Activated naive CD8-positive, alpha-beta T cell treated with anti-CD3 and anti-CD28 coated beads for 36 hours (primary cell): ENCODE results near the gene PIK3CG. TPM values are rescaled to one million over a fixed set of nuclear protein-coding genes. Genes with fewer than 3 reads are reported as not detected.

Experiments
- DNase-seq: peaks from one replicate; pipeline ENCODE4 v3.0.0; 2021
- H3K27ac Mint-ChIP-seq: one replicate; pipeline ENCODE4 v1.8.0; 2022; ENCODE audit warnings: mild to moderate bottlenecking, moderate library complexity, mixed read lengths
- H3K27me3 Mint-ChIP-seq: one replicate; pipeline ENCODE4 v1.8.0; 2022; ENCODE audit warnings: mild to moderate bottlenecking, mixed read lengths
- H3K36me3 Mint-ChIP-seq: one replicate; pipeline ENCODE4 v1.8.0; 2021; ENCODE audit warnings: mild to moderate bottlenecking, mixed read lengths
- H3K4me1 Mint-ChIP-seq: one replicate; pipeline ENCODE4 v1.8.0; 2021; ENCODE audit warnings: mixed read lengths
- H3K4me3 Mint-ChIP-seq: one replicate; pipeline ENCODE4 v1.8.0; 2022; ENCODE audit warnings: mild to moderate bottlenecking, moderate library complexity, mixed read lengths
- H3K9me3 Mint-ChIP-seq: one replicate; pipeline ENCODE4 v1.8.0; 2022; ENCODE audit warnings: mixed read lengths
- total RNA-seq, 2 experiments: library from RNA; stranded (reverse); gene quantifications; one replicate each; pipeline ENCODE4 v1.2.3, GENCODE V29; 2021

The PIK3CG gene
- total RNA-seq, 2 experiments from 2014 or later: 26.3 to 28.8 TPM

DNA sequence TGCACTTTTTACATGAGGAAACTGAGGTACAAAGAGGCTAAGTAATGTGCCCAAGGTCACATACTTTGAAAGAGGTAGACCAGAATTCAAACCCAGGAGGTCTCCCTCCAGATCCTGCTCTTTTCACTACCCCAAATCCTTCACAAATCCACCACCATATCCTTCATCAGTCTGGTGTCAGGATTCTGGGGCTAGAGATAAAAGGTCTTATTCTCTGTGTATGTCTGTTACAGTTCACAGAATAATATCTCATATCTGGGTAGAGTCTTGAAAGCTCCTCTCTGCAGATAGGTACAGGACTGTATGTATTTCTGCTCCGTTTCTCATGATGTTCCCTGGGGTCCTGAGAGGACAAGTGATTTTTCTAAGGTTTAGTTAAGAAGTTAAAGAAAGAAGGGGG lies 4.9 kb downstream of the PIK3CG start:
- H3K4me3 Mint-ChIP-seq: peak overlapping the region; percentile 56
- peak overlapping the region; percentile 80 for H3K27ac Mint-ChIP-seq
- peaks cover 73% of the 10 kb centered on the region for H3K36me3 Mint-ChIP-seq
- peaks cover 6% of the 10 kb centered on the region for H3K9me3 Mint-ChIP-seq
- DNase-seq: no peak
- no peaks in the 10 kb centered on the region for H3K27me3 Mint-ChIP-seq
- peaks cover 77% of the 10 kb centered on the region for H3K4me1 Mint-ChIP-seq

DNA sequence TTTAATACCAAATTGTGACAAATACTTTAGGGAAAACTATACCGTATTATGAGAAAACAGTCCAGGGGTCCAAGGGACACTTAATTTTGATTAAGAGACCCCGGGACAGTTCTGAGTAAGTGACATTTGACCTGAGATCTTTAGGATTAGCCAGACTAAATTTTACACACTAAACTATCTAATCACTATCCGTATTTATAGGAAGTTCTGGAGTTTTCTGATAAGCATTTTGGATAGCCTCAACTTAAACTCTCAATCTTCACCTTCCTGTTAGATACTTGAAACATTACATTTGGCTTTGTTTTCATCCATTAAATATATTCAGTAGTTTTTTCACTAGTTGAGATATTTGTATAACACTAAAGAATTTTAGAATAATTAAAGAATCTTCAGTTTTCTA lies 5.4 kb downstream of the PIK3CG start:
- peaks cover 75% of the 10 kb centered on the region for H3K4me1 Mint-ChIP-seq
- H3K27me3 Mint-ChIP-seq: no peaks in the 10 kb centered on the region
- peak overlapping the region; percentile 56 for H3K4me3 Mint-ChIP-seq

DNA sequence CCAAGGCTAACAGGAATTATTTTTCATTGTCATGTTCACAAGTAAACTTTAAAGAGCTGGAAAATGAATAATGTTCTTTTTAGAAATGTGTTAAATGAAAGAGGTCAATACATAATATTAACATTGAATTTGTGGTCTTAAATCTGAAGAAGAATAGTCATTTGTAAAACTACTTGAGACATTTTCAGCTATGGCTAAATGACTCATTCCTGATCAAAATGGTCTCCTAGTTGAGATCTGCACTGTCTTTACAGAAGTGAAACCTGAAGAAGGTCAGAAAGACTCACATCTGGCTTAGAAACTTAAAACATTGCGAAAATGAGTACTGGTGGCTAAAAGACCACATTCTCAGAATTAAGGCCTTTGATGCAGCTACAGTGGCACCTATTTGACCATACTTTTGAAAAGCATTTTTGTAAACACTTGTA lies 5.9 kb downstream of the PIK3CG start:
- H3K9me3 Mint-ChIP-seq: peaks cover 9% of the 10 kb centered on the region
- H3K4me3 Mint-ChIP-seq: peak overlapping the region; percentile 37

More for the DNA sequence above, 5.4 kb downstream of the PIK3CG start:
- Mint-ChIP-seq H3K9me3 (peaks cover 9% of the 10 kb centered on the region), H3K36me3 (peaks cover 79% of the 10 kb centered on the region), H3K27ac (peak overlapping the region; percentile 80)
- DNase-seq: no peak

DNA sequence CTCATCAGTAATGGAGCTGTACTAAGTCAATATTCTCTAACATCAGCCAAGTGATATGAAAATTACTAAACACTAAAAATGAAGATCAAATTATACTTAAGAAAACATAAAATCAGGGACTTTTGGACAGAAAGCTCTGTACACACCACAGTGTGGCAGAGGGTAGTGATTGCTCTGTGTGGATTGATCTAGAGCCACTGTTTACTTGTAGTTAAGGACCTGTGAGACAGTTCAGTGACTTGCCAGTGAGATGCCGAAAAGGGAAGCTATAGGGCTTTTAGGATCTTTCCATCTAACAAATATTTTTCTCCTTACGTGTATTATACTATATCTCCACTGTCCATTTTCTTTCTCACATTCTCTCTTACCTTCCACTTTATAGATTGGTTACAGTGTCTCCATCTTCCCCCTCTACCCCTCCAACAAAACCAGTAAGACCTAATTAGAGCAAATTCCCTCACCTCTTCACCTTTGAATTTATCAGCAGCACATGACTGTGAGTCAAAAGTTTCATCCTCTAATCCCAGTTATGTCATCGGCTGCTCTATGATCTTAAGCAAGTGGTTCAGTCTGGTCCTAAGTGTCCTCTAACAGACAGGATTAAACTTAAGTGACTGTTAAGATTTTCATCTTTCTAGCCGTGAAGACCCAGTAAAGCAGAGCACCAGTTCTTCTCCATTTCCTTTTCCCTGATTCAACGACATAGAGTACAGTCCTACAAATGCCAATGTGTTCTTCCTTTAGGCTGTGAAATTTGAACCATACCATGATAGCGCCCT lies 6.9 kb downstream of the PIK3CG start:
- H3K27ac Mint-ChIP-seq: peak overlapping the region; percentile 80
- peaks cover 69% of the 10 kb centered on the region for H3K4me1 Mint-ChIP-seq
- no peaks in the 10 kb centered on the region for H3K27me3 Mint-ChIP-seq
- H3K4me3 Mint-ChIP-seq: peak overlapping the region; percentile 60
- peaks cover 9% of the 10 kb centered on the region for H3K9me3 Mint-ChIP-seq
- H3K36me3 Mint-ChIP-seq: peaks cover 87% of the 10 kb centered on the region
- DNase-seq: no peak

More for the DNA sequence above, 5.9 kb downstream of the PIK3CG start:
- Mint-ChIP-seq H3K27me3 (no peaks in the 10 kb centered on the region), H3K27ac (peak overlapping the region; percentile 80), H3K4me1 (peaks cover 75% of the 10 kb centered on the region), H3K36me3 (peaks cover 82% of the 10 kb centered on the region)
- no peak for DNase-seq

DNA sequence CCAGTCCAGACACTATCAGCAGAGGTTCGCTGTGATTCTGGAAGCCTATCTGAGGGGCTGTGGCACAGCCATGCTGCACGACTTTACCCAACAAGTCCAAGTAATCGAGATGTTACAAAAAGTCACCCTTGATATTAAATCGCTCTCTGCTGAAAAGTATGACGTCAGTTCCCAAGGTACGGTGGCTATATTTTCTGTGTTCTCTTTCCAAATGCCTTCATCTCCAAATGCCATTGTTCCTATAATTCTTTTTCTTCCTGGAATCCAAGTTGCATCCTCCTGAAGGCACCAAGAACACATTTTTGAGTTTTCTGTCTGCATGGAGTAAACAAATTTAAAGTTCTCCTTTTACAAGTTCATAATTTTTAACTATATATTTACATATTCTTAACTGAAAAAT lies 7.7 kb downstream of the PIK3CG start:
- DNase-seq: no peak
- Mint-ChIP-seq H3K4me3 (no peak overlapping the region), H3K27me3 (no peaks in the 10 kb centered on the region), H3K36me3 (peaks cover 87% of the 10 kb centered on the region), H3K27ac (peak overlapping the region; percentile 80), H3K4me1 (peaks cover 70% of the 10 kb centered on the region), H3K9me3 (peaks cover 9% of the 10 kb centered on the region)

DNA sequence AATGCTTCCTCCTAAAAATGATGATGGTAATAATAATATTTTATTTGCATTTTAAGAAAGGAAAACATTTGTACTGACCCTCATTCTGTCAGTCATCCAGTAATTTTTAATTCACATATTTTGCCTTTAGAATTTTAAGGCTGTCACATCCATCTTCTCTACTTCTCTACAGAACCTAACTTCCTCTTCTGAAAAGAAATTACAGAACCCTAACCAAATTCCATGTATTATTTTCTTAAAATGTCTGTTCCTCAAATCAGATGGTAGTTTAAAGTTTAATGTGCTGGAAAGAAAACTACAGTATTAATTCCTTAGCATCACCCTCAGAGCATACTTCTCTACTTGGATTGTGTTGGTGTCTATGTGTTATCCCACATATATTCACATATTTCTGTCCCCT lies 9.0 kb downstream of the PIK3CG start:
- H3K27me3 Mint-ChIP-seq: no peaks in the 10 kb centered on the region
- H3K4me3 Mint-ChIP-seq: no peak overlapping the region
- peaks cover 9% of the 10 kb centered on the region for H3K9me3 Mint-ChIP-seq
- H3K36me3 Mint-ChIP-seq: peaks cover 87% of the 10 kb centered on the region
- no peak overlapping the region for H3K27ac Mint-ChIP-seq
- no peak for DNase-seq
- H3K4me1 Mint-ChIP-seq: peaks cover 74% of the 10 kb centered on the region

DNA sequence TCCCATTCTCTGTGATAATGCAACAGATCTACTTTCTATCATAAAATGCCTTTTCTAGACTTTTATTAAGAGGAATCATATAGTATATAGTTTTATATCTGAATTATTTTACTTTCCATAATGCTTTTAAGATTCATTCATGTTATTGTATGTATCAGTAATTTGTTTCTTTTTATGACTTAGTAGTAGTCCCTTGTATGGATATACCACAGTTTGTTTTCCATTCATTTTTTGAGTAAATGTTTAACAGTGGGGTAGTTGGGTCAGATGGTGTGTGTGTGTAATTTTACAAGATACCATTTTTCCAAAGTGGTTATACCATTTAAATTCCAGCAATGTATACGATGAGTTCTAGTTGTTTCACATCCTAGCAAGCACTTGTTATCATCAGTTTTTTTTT lies 10.4 kb downstream of the PIK3CG start:
- Mint-ChIP-seq H3K4me1 (peaks cover 73% of the 10 kb centered on the region), H3K27me3 (no peaks in the 10 kb centered on the region), H3K27ac (no peak overlapping the region), H3K9me3 (peaks cover 9% of the 10 kb centered on the region), H3K36me3 (peaks cover 84% of the 10 kb centered on the region), H3K4me3 (no peak overlapping the region)
- DNase-seq: no peak

DNA sequence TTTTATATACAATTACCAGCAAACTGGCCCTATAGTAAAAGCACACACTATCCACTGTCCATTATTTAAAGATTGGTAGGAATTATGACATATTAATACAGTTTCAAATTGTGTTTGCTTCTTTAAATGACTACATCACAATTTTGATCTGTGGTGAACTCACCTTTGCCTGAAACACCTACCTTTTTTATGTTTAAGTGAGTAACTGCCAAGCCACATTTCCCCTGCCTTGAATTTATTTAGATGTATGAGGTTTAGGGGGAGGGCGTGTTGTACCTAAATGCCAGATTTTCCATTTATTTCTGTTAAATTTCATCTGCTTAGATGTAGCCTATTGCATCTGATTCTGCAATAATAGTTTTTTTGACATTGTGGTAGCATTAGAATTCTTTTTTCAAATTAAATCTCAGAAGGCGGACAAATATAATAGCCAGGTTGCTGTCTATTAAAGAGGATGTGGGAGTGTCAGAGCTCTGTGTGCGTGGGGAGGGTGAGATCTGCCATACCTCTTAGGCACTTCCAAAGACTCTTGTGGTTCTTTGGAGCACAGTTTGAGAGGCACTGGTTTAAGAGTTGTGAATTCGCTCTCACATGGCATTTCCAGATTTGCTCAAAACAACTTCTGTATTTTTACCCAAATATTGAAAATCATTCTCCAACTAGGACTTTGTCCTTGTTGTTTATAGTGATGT lies 13.8 kb downstream of the PIK3CG start:
- Mint-ChIP-seq H3K27me3 (no peaks in the 10 kb centered on the region), H3K4me3 (peak overlapping the region; percentile 66), H3K4me1 (peaks cover 50% of the 10 kb centered on the region), H3K27ac (peak overlapping the region; percentile 79), H3K9me3 (peaks cover 9% of the 10 kb centered on the region), H3K36me3 (peaks cover 91% of the 10 kb centered on the region)
- DNase-seq: no peak

DNA sequence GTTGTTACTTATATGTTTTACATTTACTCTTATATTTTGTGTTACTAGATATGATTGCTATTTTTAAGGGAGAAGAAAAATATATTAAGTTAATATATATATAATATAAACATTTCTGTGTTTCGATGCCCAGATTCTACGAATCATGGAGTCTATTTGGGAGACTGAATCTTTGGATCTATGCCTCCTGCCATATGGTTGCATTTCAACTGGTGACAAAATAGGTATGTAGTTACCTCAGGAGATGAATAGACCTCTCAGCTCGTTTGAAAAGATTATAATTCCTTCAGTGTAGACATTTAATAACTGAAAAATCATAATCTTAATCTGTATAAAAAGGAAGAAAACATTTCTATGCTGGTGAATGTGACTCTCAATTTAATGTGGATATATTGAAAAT lies 16.9 kb downstream of the PIK3CG start:
- DNase-seq: no peak
- Mint-ChIP-seq H3K4me1 (peaks cover 47% of the 10 kb centered on the region), H3K4me3 (no peak overlapping the region), H3K27ac (no peak overlapping the region), H3K27me3 (no peaks in the 10 kb centered on the region), H3K9me3 (no peaks in the 10 kb centered on the region), H3K36me3 (peaks cover 87% of the 10 kb centered on the region)

DNA sequence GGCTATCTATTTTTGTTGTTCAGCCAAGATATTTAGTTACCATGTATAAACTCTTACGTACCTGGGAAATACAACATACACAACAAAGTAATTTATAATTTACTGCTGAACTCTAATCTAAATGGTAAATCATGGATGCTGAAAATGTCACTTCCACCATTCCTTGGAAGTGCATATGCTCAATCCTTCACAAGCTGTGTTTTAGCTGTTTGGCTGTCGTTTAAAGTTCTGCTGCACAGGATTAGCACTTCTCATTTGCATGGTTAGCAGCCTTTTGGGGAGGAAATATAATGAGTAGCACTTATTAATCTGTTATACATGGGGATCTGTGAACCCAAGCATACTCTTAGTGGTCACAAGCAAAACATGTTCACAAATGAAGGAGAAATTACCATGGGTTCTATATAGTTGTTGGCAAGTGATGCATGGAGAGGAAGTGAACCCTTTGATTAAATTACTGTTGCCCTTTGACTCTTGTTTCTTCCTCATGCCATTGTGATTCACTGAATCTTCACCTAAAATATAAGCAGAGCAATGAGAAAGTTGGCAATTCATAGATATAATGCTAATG lies 18.5 kb downstream of the PIK3CG start:
- Mint-ChIP-seq H3K27me3 (no peaks in the 10 kb centered on the region), H3K4me1 (peaks cover 42% of the 10 kb centered on the region), H3K27ac (no peak overlapping the region), H3K4me3 (no peak overlapping the region), H3K9me3 (no peaks in the 10 kb centered on the region), H3K36me3 (peaks cover 82% of the 10 kb centered on the region)
- DNase-seq: no peak

DNA sequence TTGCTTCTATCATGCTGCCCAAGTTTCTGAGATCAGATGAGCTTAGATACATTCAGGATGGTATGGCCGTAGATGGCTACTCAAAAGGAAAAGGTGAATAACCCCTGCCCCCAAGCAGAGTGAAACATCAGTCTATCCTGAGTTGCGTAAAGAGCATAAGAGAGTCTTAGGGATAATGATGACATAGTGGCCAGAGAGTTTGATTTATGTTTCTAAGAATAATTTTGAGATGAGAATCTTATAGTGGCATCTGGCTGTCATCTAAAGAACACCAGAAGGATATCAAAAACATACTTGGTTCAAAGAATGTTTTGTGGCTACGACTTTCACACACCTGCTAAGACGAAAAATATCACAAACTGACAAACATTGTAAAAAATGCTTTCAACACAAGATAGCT lies 20.6 kb downstream of the PIK3CG start:
- H3K27ac Mint-ChIP-seq: peak overlapping the region; percentile 3
- H3K27me3 Mint-ChIP-seq: no peaks in the 10 kb centered on the region
- no peak for DNase-seq
- peaks cover 22% of the 10 kb centered on the region for H3K4me1 Mint-ChIP-seq
- H3K9me3 Mint-ChIP-seq: no peaks in the 10 kb centered on the region
- no peak overlapping the region for H3K4me3 Mint-ChIP-seq
- H3K36me3 Mint-ChIP-seq: peaks cover 75% of the 10 kb centered on the region

DNA sequence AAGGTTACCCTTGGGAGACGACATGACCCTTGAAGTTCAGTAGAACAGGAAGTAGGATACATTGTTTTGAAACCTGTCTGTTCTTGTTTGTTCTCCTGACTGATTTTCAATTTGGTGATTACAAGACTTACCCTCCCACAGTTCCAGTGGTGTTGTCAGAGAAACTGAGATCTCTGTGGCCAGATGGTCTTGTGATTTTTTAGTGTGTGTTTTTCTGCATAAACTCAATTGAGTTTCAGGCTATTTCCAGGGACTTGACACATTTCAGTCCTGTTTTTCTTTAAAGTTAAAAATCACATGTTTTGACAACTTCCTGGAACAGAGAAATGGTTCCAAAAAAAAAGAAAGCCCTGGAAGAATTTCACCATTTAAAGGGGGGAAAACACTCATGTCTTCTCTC lies 22.3 kb downstream of the PIK3CG start:
- Mint-ChIP-seq H3K36me3 (peaks cover 69% of the 10 kb centered on the region), H3K4me3 (no peak overlapping the region)

DNA sequence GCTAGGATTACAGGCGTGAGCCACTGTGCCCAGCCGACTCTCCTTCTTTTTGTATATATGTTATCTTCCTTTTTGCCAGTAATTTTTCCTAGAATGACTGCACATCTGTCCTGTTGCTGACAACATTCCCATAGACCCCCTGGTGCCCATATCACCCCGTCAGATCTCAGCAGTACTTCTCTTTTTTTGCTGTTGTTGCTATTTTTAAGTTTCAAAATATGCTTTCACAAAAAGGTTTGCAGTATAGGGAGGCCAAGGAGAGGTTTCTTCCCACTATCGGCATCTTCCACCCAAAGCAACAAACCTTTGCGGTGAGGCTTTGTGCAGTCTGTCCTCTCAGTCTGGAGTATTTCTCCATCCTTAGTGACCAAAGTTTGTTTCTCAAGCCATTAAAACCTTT lies 23.1 kb downstream of the PIK3CG start:
- no peaks in the 10 kb centered on the region for H3K27me3 Mint-ChIP-seq
- no peak for DNase-seq

More for the DNA sequence above, 22.3 kb downstream of the PIK3CG start:
- Mint-ChIP-seq H3K27me3 (no peaks in the 10 kb centered on the region), H3K9me3 (no peaks in the 10 kb centered on the region), H3K4me1 (peaks cover 32% of the 10 kb centered on the region), H3K27ac (no peak overlapping the region)
- DNase-seq: no peak

DNA sequence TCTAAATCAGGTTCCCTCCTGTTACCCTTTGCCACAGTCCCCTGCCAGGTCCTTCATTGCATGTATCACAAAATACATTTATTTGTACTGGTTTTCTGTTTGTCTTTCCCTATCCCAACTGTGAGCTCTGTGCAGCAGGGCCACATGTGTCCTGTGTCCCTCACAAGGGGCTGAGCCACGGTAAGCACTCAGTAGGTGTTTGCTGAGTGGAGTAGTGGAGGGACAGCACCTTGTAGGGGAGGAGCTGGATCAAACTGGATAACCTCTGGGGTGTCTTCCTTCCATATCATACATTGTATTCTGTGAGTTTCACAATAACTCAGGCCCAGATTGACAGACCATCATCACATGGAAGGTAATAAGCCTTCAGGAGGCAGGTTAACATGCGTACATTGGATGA lies 25.9 kb downstream of the PIK3CG start:
- H3K4me1 Mint-ChIP-seq: peaks cover 39% of the 10 kb centered on the region
- no peaks in the 10 kb centered on the region for H3K27me3 Mint-ChIP-seq
- H3K9me3 Mint-ChIP-seq: no peaks in the 10 kb centered on the region
- peaks cover 49% of the 10 kb centered on the region for H3K36me3 Mint-ChIP-seq
- H3K27ac Mint-ChIP-seq: peak overlapping the region; percentile 42
- no peak overlapping the region for H3K4me3 Mint-ChIP-seq
- no peak for DNase-seq

More for the DNA sequence above, 23.1 kb downstream of the PIK3CG start:
- H3K4me1 Mint-ChIP-seq: peaks cover 33% of the 10 kb centered on the region
- peaks cover 67% of the 10 kb centered on the region for H3K36me3 Mint-ChIP-seq
- no peaks in the 10 kb centered on the region for H3K9me3 Mint-ChIP-seq
- no peak overlapping the region for H3K4me3 Mint-ChIP-seq
- H3K27ac Mint-ChIP-seq: no peak overlapping the region
